ENCODE results near the gene KIR3DL1.

KIR3DL1 gene

DNA sequence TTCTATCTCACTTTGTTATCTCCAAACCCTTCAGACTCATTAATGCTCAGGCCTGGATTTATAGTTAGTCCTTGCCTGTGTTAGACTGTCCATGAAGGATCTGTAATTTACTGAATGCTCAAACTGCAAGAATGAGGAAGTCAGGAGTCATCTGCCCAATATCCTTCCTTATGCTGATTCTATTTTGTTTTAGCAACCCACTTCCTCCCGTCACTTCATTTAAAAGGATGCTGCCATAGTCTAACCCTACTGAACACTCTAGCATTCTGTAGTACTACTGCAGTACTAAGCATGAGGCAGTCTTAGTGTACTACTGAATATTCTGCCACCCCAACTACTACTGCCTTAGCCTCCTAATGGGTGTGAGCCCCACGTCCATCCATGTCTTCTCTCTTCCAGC, 59.2 kb downstream of the KIR3DL1 start:
- Histone ChIP-seq H3K4me1 (ENCODE audit: insufficient read depth, low read length, severe bottlenecking) (no peaks in the 10 kb centered on the region), H2AFZ (ENCODE audit: low read length) (no peak overlapping the region), H3K9ac (ENCODE audit: low read length) (no peak overlapping the region), H3K9me2 (ENCODE audit: low read depth, low read length) (no peaks in the 10 kb centered on the region), H4K20me1 (ENCODE audit: insufficient read depth, low read length) (no peaks in the 10 kb centered on the region), H3K9me3 (ENCODE audit: low read length) (no peaks in the 10 kb centered on the region), H3K27ac (ENCODE audit: low read depth, low read length, poor library complexity, severe bottlenecking) (no peak overlapping the region), H3K4me2 (ENCODE audit: low read length) (no peak overlapping the region), H3K4me3 (ENCODE audit: low read depth, low read length, poor library complexity, severe bottlenecking) (no peak overlapping the region), H3K27me3 (ENCODE audit: insufficient read depth, low read length) (no peaks in the 10 kb centered on the region), H3F3A (ENCODE audit: insufficient read depth, low read length) (no peaks in the 10 kb centered on the region), H3K36me3 (ENCODE audit: insufficient read depth, low read length) (no peaks in the 10 kb centered on the region), H3K79me2 (ENCODE audit: insufficient read depth, low read length) (no peaks in the 10 kb centered on the region)
- TF ChIP-seq EZH2 (IDR thresholded peaks at IDR 0.05; ENCODE audit: borderline replicate concordance, low read length) = no peak
- TF ChIP-seq, protein P1, sequence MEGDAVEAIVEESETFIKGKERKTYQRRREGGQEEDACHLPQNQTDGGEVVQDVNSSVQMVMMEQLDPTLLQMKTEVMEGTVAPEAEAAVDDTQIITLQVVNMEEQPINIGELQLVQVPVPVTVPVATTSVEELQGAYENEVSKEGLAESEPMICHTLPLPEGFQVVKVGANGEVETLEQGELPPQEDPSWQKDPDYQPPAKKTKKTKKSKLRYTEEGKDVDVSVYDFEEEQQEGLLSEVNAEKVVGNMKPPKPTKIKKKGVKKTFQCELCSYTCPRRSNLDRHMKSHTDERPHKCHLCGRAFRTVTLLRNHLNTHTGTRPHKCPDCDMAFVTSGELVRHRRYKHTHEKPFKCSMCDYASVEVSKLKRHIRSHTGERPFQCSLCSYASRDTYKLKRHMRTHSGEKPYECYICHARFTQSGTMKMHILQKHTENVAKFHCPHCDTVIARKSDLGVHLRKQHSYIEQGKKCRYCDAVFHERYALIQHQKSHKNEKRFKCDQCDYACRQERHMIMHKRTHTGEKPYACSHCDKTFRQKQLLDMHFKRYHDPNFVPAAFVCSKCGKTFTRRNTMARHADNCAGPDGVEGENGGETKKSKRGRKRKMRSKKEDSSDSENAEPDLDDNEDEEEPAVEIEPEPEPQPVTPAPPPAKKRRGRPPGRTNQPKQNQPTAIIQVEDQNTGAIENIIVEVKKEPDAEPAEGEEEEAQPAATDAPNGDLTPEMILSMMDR (IDR thresholded peaks at IDR 0.05; ENCODE audit: low read length) = no peak

DNA sequence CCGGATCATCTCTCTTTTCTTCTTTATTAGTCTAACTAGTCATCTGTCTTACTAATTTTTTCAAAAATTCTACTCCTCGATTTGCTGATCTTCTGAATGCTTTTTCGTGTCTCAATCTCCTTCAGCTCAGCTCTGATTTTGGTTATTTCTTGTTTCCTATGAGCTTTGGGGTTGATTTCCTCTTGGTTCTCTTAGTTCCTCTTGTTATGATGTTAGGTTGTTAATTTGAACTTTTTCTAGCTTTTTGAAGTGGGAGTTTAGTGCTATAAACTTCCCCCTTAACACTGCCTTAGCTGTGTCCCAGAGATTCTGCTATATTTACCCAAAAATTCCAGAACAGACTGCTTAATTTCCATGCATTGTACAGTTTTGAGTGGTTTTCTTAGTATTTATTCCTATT, 61.2 kb downstream of the KIR3DL1 start:
- Histone ChIP-seq H3K4me1 (ENCODE audit: insufficient read depth, low read length, severe bottlenecking) (no peaks in the 10 kb centered on the region), H3K79me2 (ENCODE audit: insufficient read depth, low read length) (no peaks in the 10 kb centered on the region), H3K4me3 (ENCODE audit: low read depth, low read length, poor library complexity, severe bottlenecking) (no peak overlapping the region), H4K20me1 (ENCODE audit: insufficient read depth, low read length) (no peaks in the 10 kb centered on the region), H3K27ac (ENCODE audit: low read depth, low read length, poor library complexity, severe bottlenecking) (no peak overlapping the region), H3K27me3 (ENCODE audit: insufficient read depth, low read length) (no peaks in the 10 kb centered on the region), H3K9me3 (ENCODE audit: low read length) (no peaks in the 10 kb centered on the region), H3K9me2 (ENCODE audit: low read depth, low read length) (no peaks in the 10 kb centered on the region), H3F3A (ENCODE audit: insufficient read depth, low read length) (no peaks in the 10 kb centered on the region), H3K36me3 (ENCODE audit: insufficient read depth, low read length) (no peaks in the 10 kb centered on the region), H3K4me2 (ENCODE audit: low read length) (no peak overlapping the region), H2AFZ (ENCODE audit: low read length) (no peak overlapping the region), H3K9ac (ENCODE audit: low read length) (no peak overlapping the region)
- TF ChIP-seq, protein P1 (IDR thresholded peaks at IDR 0.05; ENCODE audit: low read length) = no peak
- no peak for TF ChIP-seq EZH2 (IDR thresholded peaks at IDR 0.05; ENCODE audit: borderline replicate concordance, low read length)

Data from OCI-LY1 (cell line).